Mammary epithelial cell (primary cell): ENCODE measurements around the gene MIR17HG.

ENCODE experiments used
- CTCF ChIP-seq, 2 donors: IDR thresholded peaks in 1 of 2; conservative IDR thresholded peaks in 1 of 2; 2 replicates each; pipeline ENCODE4 v1.5.1; 2011 to 2012; ENCODE audit warnings: inconsistent platforms in 2 of 2, low read length in 2 of 2, mild to moderate bottlenecking in 2 of 2, control low read depth in 1 of 2, low read depth in 1 of 2; ENCODE audit not compliant: insufficient read depth in 1 of 2; ENCODE audit errors: extremely low read depth in 1 of 2
- EZH2 ChIP-seq: IDR thresholded peaks from 2 replicates; pipeline ENCODE4 v1.6.1; 2012; ENCODE audit warnings: low read length, inconsistent platforms, borderline replicate concordance

GRCh38 chr13:91313581-91313980 lies 33.9 kb upstream of the MIR17HG start:
- TF ChIP-seq CTCF (conservative IDR thresholded peaks at IDR 0.05 in 1 of 2, IDR thresholded peaks at IDR 0.05 in 1 of 2; ENCODE audit: extremely low read depth in 1 of 2, insufficient read depth in 1 of 2, low read depth in 1 of 2, low read length in 2 of 2) (no peak), EZH2 (no peak)
